ENCODE measurements around the gene LAMP1. TPM values are rescaled to one million over a fixed set of nuclear protein-coding genes. Genes with fewer than 3 reads are reported as not detected.

Gene LAMP1
- total and polyA plus RNA-seq, 2 donors (not counting 1 experiment from before 2014, with no cell fraction given) = 52.1 to 96.1 TPM

- peak overlapping the region; percentile 95 for H2AFZ ChIP-seq (ENCODE audit: insufficient read depth, low read depth, low read length, poor library complexity, severe bottlenecking)
Measured at GRCh38 chr13:113298043-113298945, 1.3 kb downstream of the LAMP1 start.

More at GRCh38 chr13:113298043-113298945, 1.3 kb downstream of the LAMP1 start:
- Histone ChIP-seq H3K4me1 (ENCODE audit: control insufficient read depth in 2 of 2, insufficient read depth in 2 of 2, low read length in 2 of 2) (peaks cover 11 to 25% of the 10 kb centered on the region in 2 donors), H3K27ac (ENCODE audit: low read length in 2 of 2) (peak overlapping the region; percentile 76 to 93), H3K9me3 (ENCODE audit: control extremely low read depth in 1 of 3, control insufficient read depth in 2 of 3, insufficient read depth in 1 of 3, low read length in 2 of 3) (peaks cover 0 to 13% (median 0%) of the 10 kb centered on the region in 3 donors), H3K4me2 (replicated peaks; ENCODE audit: low read depth, low read length, poor library complexity, severe bottlenecking) (peak overlapping the region; percentile 92), H3K27me3 (replicated peaks in 1 of 4; ENCODE audit: control extremely low read depth in 1 of 4, control insufficient read depth in 3 of 4, insufficient read depth in 4 of 4, low read length in 3 of 4) (peaks cover 0 to 6% (median 2%) of the 10 kb centered on the region in 4 experiments), H3K79me2 (ENCODE audit: control insufficient read depth, insufficient read depth, low read length) (peaks cover 58% of the 10 kb centered on the region), H3K4me3 (ENCODE audit: control extremely low read depth in 1 of 5, extremely low read depth in 1 of 5, insufficient read depth in 1 of 5, low read depth in 2 of 5, low read length in 4 of 5) (peak overlapping the region; percentile 43 to 86 (median 78)), H4K20me1 (ENCODE audit: control insufficient read depth, insufficient read depth, low read length, poor library complexity, severe bottlenecking) (peaks cover 39% of the 10 kb centered on the region), H3K9ac (ENCODE audit: low read length) (peak overlapping the region; percentile 88), H3K36me3 (replicated peaks in 1 of 2; ENCODE audit: control extremely low read depth in 1 of 2, control insufficient read depth in 1 of 2, extremely low read depth in 1 of 2, insufficient read depth in 2 of 2, low read length in 1 of 2) (peaks cover 0 to 10% of the 10 kb centered on the region in 2 experiments)
- CTCF ChIA-PET = interaction anchor here (0.9 kb wide), 1 partner anchor 328 kb away, joined by 3 read pairs; no protein-coding TSS in a partner anchor
- no peak for ATAC-seq (ENCODE audit: low read depth)
- TF ChIP-seq, protein P1, sequence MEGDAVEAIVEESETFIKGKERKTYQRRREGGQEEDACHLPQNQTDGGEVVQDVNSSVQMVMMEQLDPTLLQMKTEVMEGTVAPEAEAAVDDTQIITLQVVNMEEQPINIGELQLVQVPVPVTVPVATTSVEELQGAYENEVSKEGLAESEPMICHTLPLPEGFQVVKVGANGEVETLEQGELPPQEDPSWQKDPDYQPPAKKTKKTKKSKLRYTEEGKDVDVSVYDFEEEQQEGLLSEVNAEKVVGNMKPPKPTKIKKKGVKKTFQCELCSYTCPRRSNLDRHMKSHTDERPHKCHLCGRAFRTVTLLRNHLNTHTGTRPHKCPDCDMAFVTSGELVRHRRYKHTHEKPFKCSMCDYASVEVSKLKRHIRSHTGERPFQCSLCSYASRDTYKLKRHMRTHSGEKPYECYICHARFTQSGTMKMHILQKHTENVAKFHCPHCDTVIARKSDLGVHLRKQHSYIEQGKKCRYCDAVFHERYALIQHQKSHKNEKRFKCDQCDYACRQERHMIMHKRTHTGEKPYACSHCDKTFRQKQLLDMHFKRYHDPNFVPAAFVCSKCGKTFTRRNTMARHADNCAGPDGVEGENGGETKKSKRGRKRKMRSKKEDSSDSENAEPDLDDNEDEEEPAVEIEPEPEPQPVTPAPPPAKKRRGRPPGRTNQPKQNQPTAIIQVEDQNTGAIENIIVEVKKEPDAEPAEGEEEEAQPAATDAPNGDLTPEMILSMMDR (IDR thresholded peaks at IDR 0.05) = no peak
- POLR2A ChIA-PET = interaction anchor here (1.2 to 1.5 kb wide), 2 partner anchors 65 to 89 kb away, joined by 3 to 12 read pairs; partner anchors contain the start of genes CUL4A and PCID2
- 65% methylated on average over 13 of the region's 19 CpGs for WGBS (ENCODE audit: insufficient coverage)
- H3K27ac Mint-ChIP-seq = peak overlapping the region; percentile 100
- H3K4me3 Mint-ChIP-seq = peak overlapping the region; percentile 99
- H3K9me3 Mint-ChIP-seq (ENCODE audit: insufficient read depth) = peaks cover 4% of the 10 kb centered on the region
- intact Hi-C loops (cut with micrococcal nuclease) = loop anchor here (5.0 kb wide), 3 partner anchors 94 to 149 kb away; no protein-coding TSS in a partner anchor
- H3K27me3 Mint-ChIP-seq = peaks cover 6% of the 10 kb centered on the region
- H3K4me1 Mint-ChIP-seq = peaks cover 35% of the 10 kb centered on the region
- DNase-seq = peak; percentile 17
